ENCODE measurements around the gene NAALADL2. TPM values are rescaled to one million over a fixed set of nuclear protein-coding genes. Genes with fewer than 3 reads are reported as not detected.

NAALADL2 gene
- total RNA-seq, 1 experiment from 2014 or later = not detected

- no peak overlapping the region for H3K4me2 ChIP-seq (ENCODE audit: low read depth, low read length, poor library complexity, severe bottlenecking)
These were observed 620.0 kb downstream of the NAALADL2 start for GRCh38 chr3:175479175-175479574.

GRCh38 chr3:175479800-175480199 is 620.7 kb downstream of the NAALADL2 start:
- H3K9me2 ChIP-seq (replicated peaks; ENCODE audit: insufficient read depth, low read length) = no peaks in the 10 kb centered on the region
- H3K27me3 ChIP-seq (ENCODE audit: low read length) = no peaks in the 10 kb centered on the region
- no peak overlapping the region for H3K27ac ChIP-seq (ENCODE audit: low read length)
- H3K4me3 ChIP-seq (ENCODE audit: low read length) = no peak overlapping the region
- no peaks in the 10 kb centered on the region for H3K36me3 ChIP-seq (ENCODE audit: insufficient read depth, low read length)
- H2AFZ ChIP-seq (ENCODE audit: low read length) = no peak overlapping the region
- H3K4me2 ChIP-seq (ENCODE audit: low read depth, low read length, poor library complexity, severe bottlenecking) = no peak overlapping the region
- no peaks in the 10 kb centered on the region for H3K4me1 ChIP-seq (ENCODE audit: low read length)
- H3K79me2 ChIP-seq (ENCODE audit: low read length) = no peaks in the 10 kb centered on the region
- no peaks in the 10 kb centered on the region for H4K20me1 ChIP-seq (ENCODE audit: insufficient read depth, low read depth, low read length)
- peaks cover 16% of the 10 kb centered on the region for H3K9me3 ChIP-seq (ENCODE audit: low read length)
- no peak for DNase-seq
- H3K9ac ChIP-seq (ENCODE audit: low read length) = no peak overlapping the region

More at GRCh38 chr3:175479175-175479574, 620.0 kb downstream of the NAALADL2 start:
- Histone ChIP-seq H3K9ac (ENCODE audit: low read length) (no peak overlapping the region), H3K27me3 (ENCODE audit: low read length) (no peaks in the 10 kb centered on the region), H3K9me3 (ENCODE audit: low read length) (peaks cover 19% of the 10 kb centered on the region), H3K79me2 (ENCODE audit: low read length) (no peaks in the 10 kb centered on the region), H3K27ac (ENCODE audit: low read length) (no peak overlapping the region), H4K20me1 (ENCODE audit: insufficient read depth, low read depth, low read length) (no peaks in the 10 kb centered on the region), H3K4me3 (ENCODE audit: low read length) (no peak overlapping the region), H2AFZ (ENCODE audit: low read length) (no peak overlapping the region), H3K36me3 (ENCODE audit: insufficient read depth, low read length) (no peaks in the 10 kb centered on the region), H3K4me1 (ENCODE audit: low read length) (no peaks in the 10 kb centered on the region), H3K9me2 (replicated peaks; ENCODE audit: insufficient read depth, low read length) (no peaks in the 10 kb centered on the region)
- DNase-seq = no peak

GRCh38 chr3:175484666-175485065 is 625.5 kb downstream of the NAALADL2 start:
- H3K79me2 ChIP-seq (ENCODE audit: low read length) = no peaks in the 10 kb centered on the region
- H3K4me1 ChIP-seq (ENCODE audit: low read length) = no peaks in the 10 kb centered on the region
- H3K36me3 ChIP-seq (ENCODE audit: insufficient read depth, low read length) = no peaks in the 10 kb centered on the region
- H3K27me3 ChIP-seq (ENCODE audit: low read length) = no peaks in the 10 kb centered on the region
- no peaks in the 10 kb centered on the region for H4K20me1 ChIP-seq (ENCODE audit: insufficient read depth, low read depth, low read length)
- H3K9me2 ChIP-seq (replicated peaks; ENCODE audit: insufficient read depth, low read length) = no peaks in the 10 kb centered on the region
- H3K4me3 ChIP-seq (ENCODE audit: low read length) = no peak overlapping the region
- no peak overlapping the region for H2AFZ ChIP-seq (ENCODE audit: low read length)
- no peak overlapping the region for H3K27ac ChIP-seq (ENCODE audit: low read length)
- no peak overlapping the region for H3K4me2 ChIP-seq (ENCODE audit: low read depth, low read length, poor library complexity, severe bottlenecking)
- DNase-seq = no peak
- no peak overlapping the region for H3K9ac ChIP-seq (ENCODE audit: low read length)
- peaks cover 18% of the 10 kb centered on the region; the same call in 1 of the 2 replicates for H3K9me3 ChIP-seq (ENCODE audit: low read length)

GRCh38 chr3:175485436-175485835 is 626.3 kb downstream of the NAALADL2 start:
- peaks cover 18% of the 10 kb centered on the region; the same call in 1 of the 2 replicates for H3K9me3 ChIP-seq (ENCODE audit: low read length)
- H3K4me1 ChIP-seq (ENCODE audit: low read length) = no peaks in the 10 kb centered on the region
- no peak overlapping the region for H3K27ac ChIP-seq (ENCODE audit: low read length)
- H3K4me3 ChIP-seq (ENCODE audit: low read length) = no peak overlapping the region
- no peaks in the 10 kb centered on the region for H3K79me2 ChIP-seq (ENCODE audit: low read length)
- no peak overlapping the region for H2AFZ ChIP-seq (ENCODE audit: low read length)
- no peaks in the 10 kb centered on the region for H3K9me2 ChIP-seq (replicated peaks; ENCODE audit: insufficient read depth, low read length)
- DNase-seq = no peak
- no peaks in the 10 kb centered on the region for H3K36me3 ChIP-seq (ENCODE audit: insufficient read depth, low read length)
- H3K4me2 ChIP-seq (ENCODE audit: low read depth, low read length, poor library complexity, severe bottlenecking) = no peak overlapping the region
- no peak overlapping the region for H3K9ac ChIP-seq (ENCODE audit: low read length)
- H4K20me1 ChIP-seq (ENCODE audit: insufficient read depth, low read depth, low read length) = no peaks in the 10 kb centered on the region
- H3K27me3 ChIP-seq (ENCODE audit: low read length) = no peaks in the 10 kb centered on the region

DNA sequence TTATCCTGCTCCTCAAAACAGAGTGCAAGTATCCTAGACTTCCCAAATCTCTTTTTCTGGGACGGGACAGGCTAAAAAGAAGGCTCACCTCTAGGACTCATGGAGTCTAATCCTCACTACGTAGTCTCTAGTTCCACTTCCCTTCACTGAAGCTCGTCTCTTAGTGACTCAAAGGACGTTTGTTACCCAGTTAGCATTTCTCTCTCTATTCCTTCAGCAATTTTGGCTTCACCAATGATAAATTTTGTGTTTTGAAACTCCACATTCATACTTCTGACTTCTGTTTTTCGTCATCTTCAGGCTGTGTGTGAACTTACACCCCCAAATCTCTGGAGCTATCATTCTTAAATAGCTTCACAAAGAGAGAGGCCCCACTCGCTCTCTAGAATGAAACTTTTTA is 627.1 kb downstream of the NAALADL2 start:
- H3K79me2 ChIP-seq (ENCODE audit: low read length) = no peaks in the 10 kb centered on the region
- no peaks in the 10 kb centered on the region for H3K9me2 ChIP-seq (replicated peaks; ENCODE audit: insufficient read depth, low read length)
- no peak overlapping the region for H3K27ac ChIP-seq (ENCODE audit: low read length)

GRCh38 chr3:175489406-175489805 is 630.3 kb downstream of the NAALADL2 start:
- no peak overlapping the region for H3K9ac ChIP-seq (ENCODE audit: low read length)
- no peaks in the 10 kb centered on the region for H3K27me3 ChIP-seq (ENCODE audit: low read length)
- no peak overlapping the region for H3K27ac ChIP-seq (ENCODE audit: low read length)
- no peak overlapping the region for H3K4me3 ChIP-seq (ENCODE audit: low read length)
- no peaks in the 10 kb centered on the region for H3K36me3 ChIP-seq (ENCODE audit: insufficient read depth, low read length)
- no peaks in the 10 kb centered on the region for H3K79me2 ChIP-seq (ENCODE audit: low read length)
- H2AFZ ChIP-seq (ENCODE audit: low read length) = no peak overlapping the region
- H3K4me2 ChIP-seq (ENCODE audit: low read depth, low read length, poor library complexity, severe bottlenecking) = no peak overlapping the region
- H3K9me3 ChIP-seq (ENCODE audit: low read length) = peaks cover 24% of the 10 kb centered on the region
- H4K20me1 ChIP-seq (ENCODE audit: insufficient read depth, low read depth, low read length) = no peaks in the 10 kb centered on the region
- H3K4me1 ChIP-seq (ENCODE audit: low read length) = no peaks in the 10 kb centered on the region
- no peak for DNase-seq
- H3K9me2 ChIP-seq (replicated peaks; ENCODE audit: insufficient read depth, low read length) = no peaks in the 10 kb centered on the region

More for the DNA sequence above, 627.1 kb downstream of the NAALADL2 start:
- DNase-seq = no peak
- Histone ChIP-seq H2AFZ (ENCODE audit: low read length) (no peak overlapping the region), H3K4me1 (ENCODE audit: low read length) (no peaks in the 10 kb centered on the region), H4K20me1 (ENCODE audit: insufficient read depth, low read depth, low read length) (no peaks in the 10 kb centered on the region), H3K27me3 (ENCODE audit: low read length) (no peaks in the 10 kb centered on the region), H3K4me2 (ENCODE audit: low read depth, low read length, poor library complexity, severe bottlenecking) (no peak overlapping the region), H3K4me3 (ENCODE audit: low read length) (no peak overlapping the region), H3K9me3 (ENCODE audit: low read length) (peaks cover 13% of the 10 kb centered on the region; the same call in 1 of the 2 replicates), H3K9ac (ENCODE audit: low read length) (no peak overlapping the region), H3K36me3 (ENCODE audit: insufficient read depth, low read length) (no peaks in the 10 kb centered on the region)

DNA sequence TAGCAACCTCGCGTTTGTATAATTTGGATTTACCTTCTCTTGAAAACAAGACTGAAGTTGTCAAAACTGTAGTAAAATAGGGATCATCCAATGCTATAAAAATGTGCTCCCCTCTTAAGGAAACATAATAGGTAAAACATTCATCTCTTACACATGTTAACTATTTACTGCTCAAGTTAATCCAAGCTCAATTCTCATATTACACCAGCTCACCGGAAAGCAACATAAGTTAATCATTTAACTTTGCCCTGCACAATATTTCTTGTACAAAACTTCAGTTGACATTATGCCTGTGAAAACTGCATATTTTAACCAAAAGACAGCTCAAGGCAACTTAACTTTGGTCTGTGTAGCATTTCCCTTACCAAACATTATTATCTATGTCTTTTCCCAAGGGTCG is 634.2 kb downstream of the NAALADL2 start:
- H3K27me3 ChIP-seq (ENCODE audit: low read length) = no peaks in the 10 kb centered on the region
- H4K20me1 ChIP-seq (ENCODE audit: insufficient read depth, low read depth, low read length) = no peaks in the 10 kb centered on the region
- no peak for DNase-seq
- no peak overlapping the region for H3K4me2 ChIP-seq (ENCODE audit: low read depth, low read length, poor library complexity, severe bottlenecking)
- H3K4me1 ChIP-seq (ENCODE audit: low read length) = no peaks in the 10 kb centered on the region
- no peaks in the 10 kb centered on the region for H3K9me2 ChIP-seq (replicated peaks; ENCODE audit: insufficient read depth, low read length)
- no peaks in the 10 kb centered on the region for H3K79me2 ChIP-seq (ENCODE audit: low read length)
- H3K9ac ChIP-seq (ENCODE audit: low read length) = no peak overlapping the region
- H3K27ac ChIP-seq (ENCODE audit: low read length) = no peak overlapping the region
- no peaks in the 10 kb centered on the region for H3K36me3 ChIP-seq (ENCODE audit: insufficient read depth, low read length)
- H3K9me3 ChIP-seq (ENCODE audit: low read length) = peaks cover 20% of the 10 kb centered on the region
- H3K4me3 ChIP-seq (ENCODE audit: low read length) = no peak overlapping the region
- H2AFZ ChIP-seq (ENCODE audit: low read length) = no peak overlapping the region

DNA sequence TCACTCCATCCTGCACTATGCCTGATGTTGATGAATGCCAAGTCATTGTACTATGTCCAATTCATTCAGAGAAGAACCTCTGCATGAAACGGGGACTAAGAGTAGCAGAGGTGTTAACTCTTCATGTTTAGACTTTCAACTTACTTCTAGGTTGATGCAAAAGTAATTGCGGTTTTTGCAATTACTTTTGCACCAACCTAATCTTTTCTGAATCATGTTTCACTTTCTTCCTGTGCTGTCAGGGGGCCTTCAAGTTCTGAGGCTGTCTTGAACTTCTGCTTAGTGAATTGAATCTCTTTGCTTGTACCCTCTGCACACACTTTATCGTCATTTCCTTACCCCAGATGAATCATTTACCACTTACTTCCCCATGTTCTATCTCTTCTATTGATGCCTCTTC is 636.2 kb downstream of the NAALADL2 start:
- Histone ChIP-seq H3K36me3 (ENCODE audit: insufficient read depth, low read length) (no peaks in the 10 kb centered on the region), H3K27me3 (ENCODE audit: low read length) (no peaks in the 10 kb centered on the region), H4K20me1 (ENCODE audit: insufficient read depth, low read depth, low read length) (no peaks in the 10 kb centered on the region), H3K9ac (ENCODE audit: low read length) (no peak overlapping the region), H3K9me3 (ENCODE audit: low read length) (peaks cover 27% of the 10 kb centered on the region), H3K4me2 (ENCODE audit: low read depth, low read length, poor library complexity, severe bottlenecking) (no peak overlapping the region), H3K79me2 (ENCODE audit: low read length) (no peaks in the 10 kb centered on the region), H3K27ac (ENCODE audit: low read length) (no peak overlapping the region), H3K4me3 (ENCODE audit: low read length) (no peak overlapping the region), H2AFZ (ENCODE audit: low read length) (no peak overlapping the region), H3K4me1 (ENCODE audit: low read length) (no peaks in the 10 kb centered on the region), H3K9me2 (replicated peaks; ENCODE audit: insufficient read depth, low read length) (no peaks in the 10 kb centered on the region)
- DNase-seq = no peak

DNA sequence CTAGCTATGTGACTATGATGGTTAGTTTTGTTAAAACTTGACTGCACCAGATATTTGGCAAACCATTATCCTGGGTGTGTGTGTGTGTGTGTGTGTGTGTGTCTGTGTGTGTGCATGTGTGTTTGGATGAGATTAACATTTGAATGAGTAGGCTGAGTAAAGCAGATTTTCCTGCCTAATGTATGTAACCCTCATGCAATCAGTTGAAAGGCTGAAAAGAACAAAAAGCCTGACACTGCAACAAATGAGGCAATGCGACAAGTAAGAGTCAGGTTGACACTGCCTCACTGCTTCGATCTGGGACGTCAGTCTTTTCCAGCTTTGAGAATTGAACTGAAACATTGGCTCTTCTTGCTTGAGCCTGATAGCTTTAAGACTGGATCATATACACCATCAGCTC is 643.0 kb downstream of the NAALADL2 start:
- H3K27me3 ChIP-seq (ENCODE audit: low read length) = no peaks in the 10 kb centered on the region
- H3K36me3 ChIP-seq (ENCODE audit: insufficient read depth, low read length) = no peaks in the 10 kb centered on the region
- no peak overlapping the region for H3K4me3 ChIP-seq (ENCODE audit: low read length)
- no peak for DNase-seq
- no peak overlapping the region for H3K27ac ChIP-seq (ENCODE audit: low read length)
- H3K9me2 ChIP-seq (replicated peaks; ENCODE audit: insufficient read depth, low read length) = no peaks in the 10 kb centered on the region
- H3K4me2 ChIP-seq (ENCODE audit: low read depth, low read length, poor library complexity, severe bottlenecking) = no peak overlapping the region
- H4K20me1 ChIP-seq (ENCODE audit: insufficient read depth, low read depth, low read length) = no peaks in the 10 kb centered on the region
- no peaks in the 10 kb centered on the region for H3K4me1 ChIP-seq (ENCODE audit: low read length)
- H3K9ac ChIP-seq (ENCODE audit: low read length) = no peak overlapping the region
- no peak overlapping the region for H2AFZ ChIP-seq (ENCODE audit: low read length)
- peaks cover 35% of the 10 kb centered on the region for H3K9me3 ChIP-seq (ENCODE audit: low read length)
- no peaks in the 10 kb centered on the region for H3K79me2 ChIP-seq (ENCODE audit: low read length)
